Right lobe of liver (tissue), 6 donors: ENCODE measurements around the gene CTSL. TPM values are rescaled to one million over a fixed set of nuclear protein-coding genes. Genes with fewer than 3 reads are reported as not detected.

Source experiments
- ATAC-seq, 4 donors: fragments of 200-7000 bp; cut with Tn5 transposase; one replicate each; pipeline ENCODE4 v1.9.1; 2020; ENCODE audit warnings: mild to moderate bottlenecking in 4 of 4, moderate library complexity in 4 of 4
- DNase-seq, 3 donors: peaks; one replicate each; pipeline ENCODE4 v3.0.0-alpha.2; 2020
- H3K27ac ChIP-seq, 3 donors: fragments of 200-600 bp; one replicate each; pipeline ENCODE4 v1.8.0; 2022
- H3K27me3 ChIP-seq, 2 donors: fragments of 200-600 bp; one replicate each; pipeline ENCODE4 v1.8.0; 2022
- H3K36me3 ChIP-seq, 4 donors: fragments of 200-600 bp; sonication (generic) in 1 of 4; one replicate each; pipeline versions ENCODE4 v1.5.1 to v1.8.0; 2017 to 2022; ENCODE audit warnings: control low read depth in 1 of 4
- H3K4me1 ChIP-seq, 4 donors: fragments of 200-600 bp; sonication (generic) in 1 of 4; one replicate each; pipeline versions ENCODE4 v1.5.1 to v1.8.0; 2017 to 2022; ENCODE audit warnings: control low read depth in 1 of 4
- H3K4me3 ChIP-seq, 3 donors: fragments of 200-600 bp; one replicate each; pipeline ENCODE4 v1.8.0; 2022
- H3K9me3 ChIP-seq, 4 donors: fragments of 200-600 bp; sonication (generic) in 1 of 4; one replicate each; pipeline versions ENCODE4 v1.5.1 to v1.8.0; 2017 to 2022; ENCODE audit warnings: control low read depth in 1 of 4
- POLR2A ChIP-seq: fragments of 450-650 bp; IDR thresholded peaks from one replicate; pipeline ENCODE4 v1.6.1; 2017; ENCODE audit warnings: antibody characterized with exemption, mild to moderate bottlenecking
- WGBS: methylation state at CpG from one replicate; pipeline ENCODE4 v1.1.6; 2018; ENCODE audit warnings: low coverage, low lambda C conversion rate; ENCODE audit not compliant: insufficient coverage; ENCODE audit errors: missing lambda C conversion rate; 5-methylcytosine and 5-hydroxymethylcytosine counted together
- intact Hi-C, 2 donors: fragments of 100-400 bp; cut with DNase I; formaldehyde crosslinking; loops; one replicate each; pipeline versions ENCODE4 v1.11.2 to v1.14.1; 2022
- total RNA-seq, 6 experiments: library from RNA; depleted of rRNA in 2 of 6; stranded (reverse); fragments of >200 nt in 2 of 6; fragmentation: NEBNext Ultra II Directional in 3 of 6; extraction: Animal tissue kit (Norgen Biotek cat#: 25700) in 3 of 6; gene quantifications; one replicate each; pipeline versions ENCODE4 v1.1.0 to v1.2.4, GENCODE V29; 2016 to 2023
- TF ChIP-seq, protein P1 (sequence below), 4 donors: fragments of 200-600 bp in 3 of 4; fragments of 450-650 bp in 1 of 4; IDR thresholded peaks; one replicate each; pipeline versions ENCODE4 v1.5.1 to v1.8.0; 2016 to 2022; ENCODE audit warnings: antibody characterized with exemption in 4 of 4, mild to moderate bottlenecking in 2 of 4
- donor health status: DM: no; HTN: yes; CAD: no.
- donor health status: DM: no; HTN: no; CAD: no.
- donor health status: DM: no; HTN: no; CAD: no.
- donor health status: DM: no; HTN: yes; CAD: no.
- donor health status: DM: no; HTN: yes; CAD: no.

Gene CTSL
- total RNA-seq, 6 experiments from 2014 or later, result 135 to 221 (median 164) TPM

DNA sequence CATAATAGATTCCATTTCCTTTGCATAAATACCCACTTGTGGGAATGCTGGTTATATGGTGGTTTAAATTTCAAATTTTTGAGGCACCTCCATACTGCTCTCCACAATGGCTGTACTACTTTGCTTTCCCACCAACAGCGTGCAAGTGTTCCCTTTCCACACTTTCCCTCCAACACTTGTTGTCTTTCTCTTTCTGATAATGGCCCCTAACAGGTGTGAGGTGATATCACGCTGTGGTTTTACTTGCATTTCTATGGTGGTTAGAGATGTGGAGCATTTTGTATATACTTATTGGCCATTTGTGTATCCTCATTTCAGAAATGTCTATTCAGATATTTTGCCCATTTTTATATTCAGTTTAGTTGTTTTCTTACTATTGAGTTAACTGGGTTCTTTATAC is 34.6 kb downstream of the CTSL start:
- no peak for DNase-seq
- H3K27ac ChIP-seq, result no peak overlapping the region
- intact Hi-C loops, result no loop called here
- no peaks in the 10 kb centered on the region for H3K4me1 ChIP-seq
- no peaks in the 10 kb centered on the region for H3K9me3 ChIP-seq
- H3K27me3 ChIP-seq, result no peaks in the 10 kb centered on the region
- no peaks in the 10 kb centered on the region for H3K36me3 ChIP-seq
- WGBS, result 94% methylated on average over 2 of the region's 2 CpGs
- no peak overlapping the region for H3K4me3 ChIP-seq
- ATAC-seq, result no peak
- TF ChIP-seq POLR2A, result no peak
- TF ChIP-seq, protein P1, sequence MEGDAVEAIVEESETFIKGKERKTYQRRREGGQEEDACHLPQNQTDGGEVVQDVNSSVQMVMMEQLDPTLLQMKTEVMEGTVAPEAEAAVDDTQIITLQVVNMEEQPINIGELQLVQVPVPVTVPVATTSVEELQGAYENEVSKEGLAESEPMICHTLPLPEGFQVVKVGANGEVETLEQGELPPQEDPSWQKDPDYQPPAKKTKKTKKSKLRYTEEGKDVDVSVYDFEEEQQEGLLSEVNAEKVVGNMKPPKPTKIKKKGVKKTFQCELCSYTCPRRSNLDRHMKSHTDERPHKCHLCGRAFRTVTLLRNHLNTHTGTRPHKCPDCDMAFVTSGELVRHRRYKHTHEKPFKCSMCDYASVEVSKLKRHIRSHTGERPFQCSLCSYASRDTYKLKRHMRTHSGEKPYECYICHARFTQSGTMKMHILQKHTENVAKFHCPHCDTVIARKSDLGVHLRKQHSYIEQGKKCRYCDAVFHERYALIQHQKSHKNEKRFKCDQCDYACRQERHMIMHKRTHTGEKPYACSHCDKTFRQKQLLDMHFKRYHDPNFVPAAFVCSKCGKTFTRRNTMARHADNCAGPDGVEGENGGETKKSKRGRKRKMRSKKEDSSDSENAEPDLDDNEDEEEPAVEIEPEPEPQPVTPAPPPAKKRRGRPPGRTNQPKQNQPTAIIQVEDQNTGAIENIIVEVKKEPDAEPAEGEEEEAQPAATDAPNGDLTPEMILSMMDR (IDR thresholded peaks at IDR 0.05), result no peak

DNA sequence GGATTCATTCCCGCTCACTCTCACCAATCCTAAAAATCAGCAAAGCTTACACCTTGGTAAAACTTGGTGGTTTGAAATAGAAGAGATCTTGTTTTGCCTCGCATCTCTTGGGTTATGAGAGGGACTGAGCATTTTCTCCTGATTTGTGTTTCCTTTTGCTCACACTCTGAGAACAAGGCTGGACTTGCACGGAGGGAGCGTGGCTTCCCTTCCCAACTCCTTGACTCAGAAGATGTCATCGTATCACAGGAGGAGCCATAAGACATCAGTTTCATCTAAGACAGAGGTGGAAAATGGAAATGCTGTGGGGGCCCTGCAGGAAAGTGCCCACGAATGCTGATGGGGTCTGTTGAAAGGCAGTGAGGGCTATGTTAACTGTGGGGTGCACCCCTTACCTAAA is 37.4 kb downstream of the CTSL start:
- Histone ChIP-seq H3K27ac (no peak overlapping the region), H3K9me3 (no peaks in the 10 kb centered on the region), H3K4me1 (no peaks in the 10 kb centered on the region), H3K27me3 (no peaks in the 10 kb centered on the region), H3K36me3 (no peaks in the 10 kb centered on the region), H3K4me3 (no peak overlapping the region)
- intact Hi-C loops, result no loop called here
- no peak for TF ChIP-seq POLR2A
- WGBS, result 85% methylated on average over 6 of the region's 6 CpGs
- no peak for DNase-seq
- ATAC-seq, result no peak

DNA sequence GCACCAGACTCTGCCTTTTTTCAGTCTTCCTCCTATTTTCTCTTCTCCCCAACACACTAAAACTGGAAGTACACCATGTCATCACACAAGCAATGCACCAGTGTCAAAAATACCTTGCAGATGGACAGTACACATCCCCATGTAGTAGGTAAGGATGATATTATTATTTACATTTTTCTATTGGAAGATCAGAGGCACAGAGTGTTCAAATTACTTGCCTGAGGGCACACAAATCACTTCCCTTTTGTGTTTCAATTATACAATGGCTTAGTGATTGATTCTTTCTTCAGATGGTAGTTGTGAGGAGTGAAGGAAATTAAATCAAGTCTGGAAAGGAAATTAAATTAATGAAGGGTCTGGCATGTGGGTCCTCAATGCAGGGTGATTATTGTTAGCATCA is 39.6 kb downstream of the CTSL start:
- no peak for TF ChIP-seq POLR2A
- TF ChIP-seq, protein P1 (IDR thresholded peaks at IDR 0.05), result no peak
- Histone ChIP-seq H3K27ac (no peak overlapping the region), H3K4me3 (no peak overlapping the region), H3K9me3 (no peaks in the 10 kb centered on the region), H3K4me1 (no peaks in the 10 kb centered on the region), H3K36me3 (no peaks in the 10 kb centered on the region), H3K27me3 (no peaks in the 10 kb centered on the region)
- intact Hi-C loops, result no loop called here
- DNase-seq (no peak), ATAC-seq (no peak)

DNA sequence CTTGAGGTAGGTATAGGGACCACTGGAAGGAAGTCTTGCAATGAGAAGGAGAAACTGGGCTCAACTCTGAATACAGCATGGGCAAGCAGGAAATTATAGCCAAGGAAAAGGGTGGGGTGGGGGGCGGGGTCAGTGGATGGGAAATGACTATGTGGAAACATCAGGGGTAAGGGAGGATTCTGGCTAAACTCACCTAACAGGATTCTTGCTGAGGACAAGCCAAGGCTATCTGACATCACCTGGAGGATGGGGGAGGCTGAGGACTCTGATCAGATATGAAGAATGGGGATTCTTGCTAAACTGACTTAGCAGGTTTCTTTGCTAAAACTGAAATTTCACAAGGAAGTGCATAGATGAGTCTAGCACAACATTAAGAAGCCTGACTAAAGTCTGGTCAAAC is 40.8 kb downstream of the CTSL start:
- no peak for TF ChIP-seq POLR2A
- TF ChIP-seq, protein P1 (IDR thresholded peaks at IDR 0.05), result no peak
- Histone ChIP-seq H3K36me3 (no peaks in the 10 kb centered on the region), H3K4me1 (no peaks in the 10 kb centered on the region), H3K9me3 (no peaks in the 10 kb centered on the region), H3K27me3 (no peaks in the 10 kb centered on the region), H3K27ac (no peak overlapping the region), H3K4me3 (no peak overlapping the region)
- DNase-seq (no peak), ATAC-seq (no peak)
- intact Hi-C loops, result no loop called here
- WGBS, result 67% methylated on average over 1 of the region's 1 CpG

DNA sequence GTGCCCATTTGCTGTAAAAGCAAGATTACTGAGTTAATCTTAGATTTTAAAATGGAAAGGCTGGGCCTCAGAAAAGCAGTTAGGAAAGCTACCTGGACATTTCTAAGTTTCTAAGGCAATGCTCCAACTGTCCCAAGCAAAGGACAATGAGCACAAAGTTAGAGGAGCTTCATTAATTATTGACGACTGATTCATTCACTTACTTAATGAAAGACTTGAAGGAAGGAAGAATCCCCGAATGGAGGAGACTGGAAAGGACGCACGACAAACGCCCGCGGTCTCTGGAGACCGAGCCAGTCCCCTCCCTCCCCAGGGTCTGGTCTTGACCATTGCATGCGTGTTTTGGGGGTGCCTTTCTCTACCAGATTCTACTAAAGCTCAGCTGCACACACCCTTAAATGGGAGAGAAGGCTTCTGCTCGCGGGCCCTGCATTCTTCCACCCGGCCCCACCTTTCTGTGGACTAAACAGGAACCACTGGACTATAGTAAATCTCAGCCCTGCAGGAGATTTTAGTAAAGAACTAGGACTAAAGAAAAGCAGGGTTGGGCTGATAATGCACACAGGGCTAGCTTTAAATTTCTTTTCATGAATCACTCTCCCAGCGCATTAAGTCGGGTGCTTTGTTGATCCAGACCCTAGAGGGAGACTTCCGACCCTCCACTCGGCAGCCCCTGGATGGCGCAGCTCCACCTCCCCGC is 44.8 kb downstream of the CTSL start:
- TF ChIP-seq, protein P1 (IDR thresholded peaks at IDR 0.05), result no peak
- no peak for TF ChIP-seq POLR2A
- no peaks in the 10 kb centered on the region for H3K4me1 ChIP-seq
- WGBS, result 62% methylated on average over 11 of the region's 18 CpGs
- no peaks in the 10 kb centered on the region for H3K9me3 ChIP-seq
- no peaks in the 10 kb centered on the region for H3K36me3 ChIP-seq
- ATAC-seq (no peak), DNase-seq (no peak)
- intact Hi-C loops, result no loop called here
- no peak overlapping the region for H3K27ac ChIP-seq
- no peak overlapping the region for H3K4me3 ChIP-seq
- no peaks in the 10 kb centered on the region for H3K27me3 ChIP-seq
